Ecto neural progenitor cell (in vitro differentiated cells): ENCODE measurements around the gene MNX1.

Experiments
- DNase-seq: peaks from one replicate; pipeline ENCODE4 v3.0.0-alpha.2; 2018; ENCODE audit warnings: low spot score

Gene MNX1

DNA sequence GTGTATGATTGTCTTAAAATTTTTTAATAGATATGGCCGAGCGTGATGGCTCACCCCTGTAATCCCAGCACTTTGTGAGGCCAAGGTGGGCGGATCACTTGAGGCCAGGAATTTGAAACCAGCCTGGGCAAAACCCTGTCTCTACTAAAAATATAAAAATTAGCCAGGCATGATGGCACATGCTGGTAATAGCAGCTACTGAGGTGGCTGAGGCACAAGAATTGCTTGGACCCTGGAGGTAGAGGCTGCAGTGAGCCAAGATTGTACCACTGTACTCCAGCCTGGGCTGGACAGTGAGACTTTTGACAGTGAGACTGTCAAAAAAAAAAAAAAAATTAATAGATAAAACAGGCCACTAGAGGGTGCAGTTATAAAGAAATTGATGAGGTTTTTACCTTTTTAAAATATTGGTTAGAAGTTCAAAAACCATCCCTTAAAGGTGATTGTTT is 40.5 kb downstream of the MNX1 start:
- DNase-seq = no peak

DNA sequence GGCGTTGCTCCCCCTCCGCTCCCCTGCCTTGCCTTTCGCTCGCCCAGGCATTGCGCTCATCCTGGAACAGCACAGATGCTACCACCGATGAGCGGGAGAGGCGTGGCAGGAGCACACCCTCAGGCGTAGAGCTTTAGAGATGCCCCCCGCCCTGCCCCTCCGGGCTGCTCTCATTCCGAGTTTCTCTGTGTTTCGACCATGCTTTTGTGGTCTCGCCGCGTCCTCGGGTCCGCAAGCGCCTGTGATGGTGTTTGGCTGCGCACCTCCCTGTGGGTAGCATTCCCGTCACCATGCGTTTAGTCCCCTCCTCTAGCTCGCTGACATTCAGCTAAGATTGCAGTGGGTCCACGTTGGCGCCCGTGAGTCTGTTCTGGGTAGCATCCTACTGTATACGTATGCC is 42.3 kb downstream of the MNX1 start:
- DNase-seq = no peak

DNA sequence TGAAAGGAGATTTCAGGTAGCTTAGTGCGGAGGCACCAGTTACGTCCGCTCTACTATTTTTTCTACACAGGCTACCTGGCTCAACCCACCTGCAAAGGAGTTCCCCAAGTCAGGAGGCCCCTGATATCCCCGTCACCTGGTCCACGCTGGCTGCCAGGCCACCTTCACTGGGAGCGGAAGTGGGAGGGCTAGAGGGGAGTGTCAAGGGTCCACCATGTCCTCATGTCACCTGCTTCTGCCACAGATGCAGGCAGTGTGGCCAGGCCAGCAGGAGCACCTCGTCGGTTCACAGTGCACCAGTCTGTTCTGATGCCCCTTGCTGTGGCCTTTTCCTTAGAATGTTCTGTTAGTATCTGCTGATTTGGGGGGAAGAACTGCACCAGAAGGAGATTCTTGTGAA is 44.1 kb downstream of the MNX1 start:
- no peak for DNase-seq

DNA sequence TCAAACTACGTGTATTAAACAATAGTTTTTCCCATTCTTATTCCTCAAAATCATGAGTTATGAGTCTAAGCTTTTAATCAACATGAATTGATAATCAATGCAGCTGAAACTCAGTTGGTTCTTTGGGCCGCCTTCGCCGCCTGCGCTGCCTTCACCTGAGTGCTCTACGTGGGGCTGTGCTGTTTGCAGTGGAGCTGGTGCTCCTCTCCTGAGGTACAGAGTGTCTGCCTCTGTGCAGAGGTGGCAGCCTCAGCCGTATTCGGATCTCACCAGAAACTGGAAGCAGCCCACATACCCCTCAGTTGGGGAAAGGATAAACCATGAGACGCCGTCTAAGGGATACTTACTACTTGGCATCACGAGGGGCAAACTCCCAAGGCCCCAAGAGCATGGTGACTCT is 45.5 kb downstream of the MNX1 start:
- no peak for DNase-seq

GRCh38 chr7:156963472-156963871 is 47.0 kb downstream of the MNX1 start:
- DNase-seq = no peak

DNA sequence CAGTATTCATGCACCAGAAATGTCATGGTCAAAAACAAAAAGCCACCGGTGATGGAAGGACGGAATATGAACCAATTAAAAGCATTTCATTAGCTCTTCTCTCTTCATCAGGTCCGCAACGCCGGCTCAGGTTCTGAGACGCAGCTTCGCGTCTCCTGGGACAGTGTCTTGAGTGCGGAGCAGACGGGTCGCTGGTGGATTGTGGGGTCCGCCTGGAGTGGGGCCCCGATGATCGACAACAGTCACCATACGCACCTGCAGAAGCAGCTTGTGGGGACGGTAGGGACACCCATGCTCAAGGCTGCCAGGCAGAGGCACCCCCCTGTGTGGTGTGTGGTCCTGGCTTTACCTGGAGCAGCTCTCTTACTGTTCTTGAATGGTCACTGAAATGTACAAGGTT is 47.6 kb downstream of the MNX1 start:
- no peak for DNase-seq

GRCh38 chr7:156962145-156962544 is 48.3 kb downstream of the MNX1 start:
- no peak for DNase-seq

GRCh38 chr7:156956727-156957126 is 53.7 kb downstream of the MNX1 start:
- no peak for DNase-seq

GRCh38 chr7:156954941-156955340 is 55.5 kb downstream of the MNX1 start:
- DNase-seq = no peak
